ENCODE results near the gene INHA.

DNA sequence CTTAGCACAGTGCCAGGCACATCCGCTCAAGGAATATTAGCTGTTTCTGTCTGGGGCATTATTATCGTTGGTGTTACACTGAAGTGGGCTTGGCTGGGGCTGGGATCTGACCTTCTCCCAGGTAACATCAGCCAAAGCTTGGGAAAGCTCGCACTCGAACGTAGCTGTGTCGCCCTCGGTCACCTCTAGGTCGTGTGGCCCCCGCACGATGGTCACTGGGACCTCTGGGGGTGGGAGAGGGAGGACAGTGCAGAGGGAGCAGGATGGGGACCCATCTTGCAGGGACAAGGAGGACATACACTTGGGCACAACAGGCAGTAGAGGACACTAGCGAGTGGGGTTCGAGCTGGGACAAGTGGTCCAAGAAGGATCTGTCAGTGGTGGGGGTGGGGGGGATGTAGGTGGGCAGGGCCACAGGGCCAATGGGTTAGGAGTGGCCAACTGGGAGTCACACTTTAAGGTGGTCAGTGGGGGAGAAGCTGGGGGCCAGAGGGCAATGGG, 18.6 kb upstream of the INHA start:
- no peak for TF ChIP-seq EZH2 (IDR thresholded peaks at IDR 0.05; ENCODE audit: low read length, unreplicated experiment)
- TF ChIP-seq, protein P1, sequence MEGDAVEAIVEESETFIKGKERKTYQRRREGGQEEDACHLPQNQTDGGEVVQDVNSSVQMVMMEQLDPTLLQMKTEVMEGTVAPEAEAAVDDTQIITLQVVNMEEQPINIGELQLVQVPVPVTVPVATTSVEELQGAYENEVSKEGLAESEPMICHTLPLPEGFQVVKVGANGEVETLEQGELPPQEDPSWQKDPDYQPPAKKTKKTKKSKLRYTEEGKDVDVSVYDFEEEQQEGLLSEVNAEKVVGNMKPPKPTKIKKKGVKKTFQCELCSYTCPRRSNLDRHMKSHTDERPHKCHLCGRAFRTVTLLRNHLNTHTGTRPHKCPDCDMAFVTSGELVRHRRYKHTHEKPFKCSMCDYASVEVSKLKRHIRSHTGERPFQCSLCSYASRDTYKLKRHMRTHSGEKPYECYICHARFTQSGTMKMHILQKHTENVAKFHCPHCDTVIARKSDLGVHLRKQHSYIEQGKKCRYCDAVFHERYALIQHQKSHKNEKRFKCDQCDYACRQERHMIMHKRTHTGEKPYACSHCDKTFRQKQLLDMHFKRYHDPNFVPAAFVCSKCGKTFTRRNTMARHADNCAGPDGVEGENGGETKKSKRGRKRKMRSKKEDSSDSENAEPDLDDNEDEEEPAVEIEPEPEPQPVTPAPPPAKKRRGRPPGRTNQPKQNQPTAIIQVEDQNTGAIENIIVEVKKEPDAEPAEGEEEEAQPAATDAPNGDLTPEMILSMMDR (conservative IDR thresholded peaks at IDR 0.05; ENCODE audit: low read depth, low read length), result no peak
